ENCODE measurements around the gene PPIA. TPM values are rescaled to one million over a fixed set of nuclear protein-coding genes. Genes with fewer than 3 reads are reported as not detected.

PPIA gene
- total RNA-seq, 1 experiment from 2014 or later = 3,599 TPM

DNA sequence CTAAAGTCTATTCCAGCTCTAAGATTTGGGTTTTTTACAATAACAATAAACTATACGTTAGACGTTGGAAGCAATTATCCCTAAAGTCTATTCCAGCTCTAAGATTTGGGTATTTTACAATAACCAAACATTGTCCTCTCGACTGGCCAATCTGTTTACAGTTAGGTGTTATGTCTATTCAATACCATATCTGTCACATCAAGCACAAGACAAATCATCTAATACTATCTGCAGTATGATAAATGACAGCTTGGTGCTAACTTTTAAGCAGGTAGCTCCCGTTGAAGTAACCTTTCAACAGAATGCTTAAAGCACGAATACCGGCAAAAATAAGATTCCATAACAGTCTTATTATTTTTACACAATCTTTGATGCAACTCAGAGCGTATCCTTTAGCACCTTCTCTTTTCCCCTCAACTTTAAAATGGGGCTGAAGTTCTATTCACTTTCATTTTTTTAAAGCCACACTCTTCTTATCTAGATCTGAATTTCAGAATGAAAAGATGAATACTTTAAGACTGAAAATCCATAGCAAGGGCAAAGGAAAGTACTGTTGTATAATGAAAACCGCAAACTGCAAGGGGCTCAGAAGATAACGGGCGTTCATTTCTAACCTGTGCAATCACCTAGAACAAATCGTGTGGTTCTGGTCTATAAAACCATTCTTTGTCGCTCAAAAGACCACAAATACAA is 50.5 kb downstream of the PPIA start:
- intact Hi-C loops (cut with micrococcal nuclease; ENCODE audit: unreplicated experiment) = loop anchor here (5.0 to 10.0 kb wide), 2 partner anchors 100 to 172 kb away; partner anchors contain the start of gene ZMIZ2
- peak overlapping the region; percentile 96 for H3K4me2 ChIP-seq
- H3K27ac ChIP-seq = peak overlapping the region; percentile 51
- H3K9me3 ChIP-seq (ENCODE audit: insufficient read depth, low read depth) = no peaks in the 10 kb centered on the region
- H3K79me2 ChIP-seq (ENCODE audit: low read depth) = peaks cover 64% of the 10 kb centered on the region
- H3K9me2 ChIP-seq (ENCODE audit: insufficient read depth) = no peaks in the 10 kb centered on the region
- TF ChIP-seq EZH2 (IDR thresholded peaks at IDR 0.05; ENCODE audit: low read depth) = no peak
- TF ChIP-seq, protein P1, sequence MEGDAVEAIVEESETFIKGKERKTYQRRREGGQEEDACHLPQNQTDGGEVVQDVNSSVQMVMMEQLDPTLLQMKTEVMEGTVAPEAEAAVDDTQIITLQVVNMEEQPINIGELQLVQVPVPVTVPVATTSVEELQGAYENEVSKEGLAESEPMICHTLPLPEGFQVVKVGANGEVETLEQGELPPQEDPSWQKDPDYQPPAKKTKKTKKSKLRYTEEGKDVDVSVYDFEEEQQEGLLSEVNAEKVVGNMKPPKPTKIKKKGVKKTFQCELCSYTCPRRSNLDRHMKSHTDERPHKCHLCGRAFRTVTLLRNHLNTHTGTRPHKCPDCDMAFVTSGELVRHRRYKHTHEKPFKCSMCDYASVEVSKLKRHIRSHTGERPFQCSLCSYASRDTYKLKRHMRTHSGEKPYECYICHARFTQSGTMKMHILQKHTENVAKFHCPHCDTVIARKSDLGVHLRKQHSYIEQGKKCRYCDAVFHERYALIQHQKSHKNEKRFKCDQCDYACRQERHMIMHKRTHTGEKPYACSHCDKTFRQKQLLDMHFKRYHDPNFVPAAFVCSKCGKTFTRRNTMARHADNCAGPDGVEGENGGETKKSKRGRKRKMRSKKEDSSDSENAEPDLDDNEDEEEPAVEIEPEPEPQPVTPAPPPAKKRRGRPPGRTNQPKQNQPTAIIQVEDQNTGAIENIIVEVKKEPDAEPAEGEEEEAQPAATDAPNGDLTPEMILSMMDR (conservative IDR thresholded peaks at IDR 0.05) = no peak
- H3K36me3 ChIP-seq (ENCODE audit: low read depth) = peaks cover 13% of the 10 kb centered on the region
- peaks cover 34% of the 10 kb centered on the region for H3F3A ChIP-seq (ENCODE audit: insufficient read depth, low read depth)
- H2AFZ ChIP-seq = peak overlapping the region; percentile 79
- no peak for DNase-seq
- peaks cover 38% of the 10 kb centered on the region for H4K20me1 ChIP-seq (ENCODE audit: insufficient read depth)
- H3K4me3 ChIP-seq = peak overlapping the region; percentile 69
- BruUV-seq (replicated peaks) = no TSS peak
- no peaks in the 10 kb centered on the region for H3K27me3 ChIP-seq (ENCODE audit: insufficient read depth, low read depth)
- POLR2A ChIA-PET (ENCODE audit: unreplicated experiment) = interaction anchor here (0.6 kb wide), 3 partner anchors 139 to 266 kb away, joined by 3 to 10 read pairs (median 3); no protein-coding TSS in a partner anchor
- CTCF ChIA-PET = interaction anchor here (0.7 to 1.2 kb wide), 4 partner anchors 86 to 369 kb away, joined by 3 to 4 read pairs (median 3); partner anchors contain the start of gene DDX56
- H3K4me1 ChIP-seq (replicated peaks; ENCODE audit: insufficient read depth) = peaks cover 27% of the 10 kb centered on the region

DNA sequence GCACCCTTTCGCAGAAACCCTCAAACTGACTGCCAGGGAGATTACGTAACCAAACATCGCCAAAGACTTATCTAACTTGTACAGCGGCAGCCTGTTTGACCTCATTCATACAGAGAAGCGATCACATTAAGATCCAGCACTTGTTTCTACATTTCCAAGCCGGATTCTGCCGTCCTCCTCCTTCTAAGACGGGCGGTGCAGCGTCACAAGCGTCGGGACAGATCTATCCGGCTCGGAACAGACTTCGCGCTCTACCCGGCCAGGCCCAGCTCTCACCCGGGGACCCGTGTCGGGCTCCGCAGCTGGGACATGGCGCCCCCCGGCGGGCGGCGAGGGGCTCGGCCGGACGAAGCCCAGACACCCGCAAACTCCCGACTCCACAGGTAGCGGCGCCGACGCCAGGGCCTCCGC is 51.0 kb downstream of the PPIA start:
- Histone ChIP-seq H3K36me3 (ENCODE audit: low read depth) (peaks cover 8% of the 10 kb centered on the region), H3K9me2 (ENCODE audit: insufficient read depth) (no peaks in the 10 kb centered on the region), H2AFZ (peak overlapping the region; percentile 79), H3F3A (ENCODE audit: insufficient read depth, low read depth) (peaks cover 34% of the 10 kb centered on the region), H4K20me1 (ENCODE audit: insufficient read depth) (peaks cover 38% of the 10 kb centered on the region), H3K4me3 (peak overlapping the region; percentile 69), H3K4me1 (replicated peaks; ENCODE audit: insufficient read depth) (peaks cover 27% of the 10 kb centered on the region), H3K4me2 (peak overlapping the region; percentile 96), H3K9me3 (ENCODE audit: insufficient read depth, low read depth) (no peaks in the 10 kb centered on the region), H3K79me2 (ENCODE audit: low read depth) (peaks cover 58% of the 10 kb centered on the region), H3K27ac (peak overlapping the region; percentile 51), H3K27me3 (ENCODE audit: insufficient read depth, low read depth) (no peaks in the 10 kb centered on the region)
- intact Hi-C loops (cut with micrococcal nuclease; ENCODE audit: unreplicated experiment) = loop anchor here (5.0 to 10.0 kb wide), 2 partner anchors 100 to 173 kb away; partner anchors contain the start of gene ZMIZ2
- peak; percentile 76 to 94 for DNase-seq
- TF ChIP-seq, protein P1 (conservative IDR thresholded peaks at IDR 0.05) = peak; percentile 96
- no peak for TF ChIP-seq EZH2 (IDR thresholded peaks at IDR 0.05; ENCODE audit: low read depth)
- ChIA-PET POLR2A (ENCODE audit: unreplicated experiment) (interaction anchor here (0.6 to 0.9 kb wide), 9 partner anchors 34 to 358 kb away, joined by 3 to 14 read pairs (median 4); partner anchors contain the start of gene DDX56), CTCF (interaction anchor here (1.2 kb wide), 1 partner anchor 274 kb away, joined by 4 read pairs; the partner anchor contains the start of gene DDX56)
- TSS peak; percentile 48 for BruUV-seq (replicated peaks)

DNA sequence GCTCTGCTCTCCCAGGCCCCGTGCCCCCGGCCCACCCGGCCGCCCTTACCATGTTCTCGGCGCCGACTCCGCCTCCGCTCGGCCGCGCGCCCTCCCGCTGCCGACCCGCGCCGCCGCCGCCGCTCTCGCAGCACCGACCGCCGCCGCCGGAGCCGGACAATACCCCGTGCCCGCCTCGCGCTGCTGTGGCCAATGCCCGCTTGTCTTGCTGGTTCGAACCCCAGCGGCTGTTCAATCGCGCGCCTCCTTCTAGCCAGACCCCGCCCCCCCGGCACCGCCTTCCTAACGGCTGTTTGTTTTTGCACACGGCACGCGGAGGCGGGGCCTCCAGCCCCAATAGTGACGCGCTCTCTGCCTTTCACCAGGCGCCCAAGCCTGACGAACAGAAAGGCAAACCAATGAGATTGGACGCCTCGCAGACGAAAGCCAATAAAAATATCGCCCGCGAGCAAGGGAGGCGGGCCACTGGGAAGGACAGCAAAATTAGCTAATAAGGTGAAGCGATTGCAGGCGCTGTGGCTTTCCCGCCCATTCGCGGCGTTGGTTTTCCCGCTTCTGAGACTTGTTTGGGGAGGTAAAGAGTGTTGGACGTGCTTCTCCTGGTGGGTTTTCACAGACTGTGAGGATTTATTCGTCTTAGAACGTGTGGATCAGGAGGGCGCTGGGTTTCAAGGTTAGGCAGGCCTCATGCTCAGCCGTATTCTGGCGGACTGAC is 51.6 kb downstream of the PPIA start, which contains the start of gene H2AZ2:
Gene H2AZ2 (minus strand): TSS at position 168 of the 715 bp plus-strand sequence. CDS start 116 bp downstream, at position 52.
- Histone ChIP-seq H4K20me1 (ENCODE audit: insufficient read depth) (peaks cover 38% of the 10 kb centered on the region), H3K36me3 (ENCODE audit: low read depth) (peaks cover 5% of the 10 kb centered on the region; the same call in 1 of the 2 replicates), H3K4me3 (peak within 1 kb of the TSS; percentile 69), H3K27me3 (ENCODE audit: insufficient read depth, low read depth) (no peaks in the 10 kb centered on the region), H3K27ac (peak within 1 kb of the TSS; percentile 72), H3F3A (ENCODE audit: insufficient read depth, low read depth) (peaks cover 34% of the 10 kb centered on the region), H3K9me2 (ENCODE audit: insufficient read depth) (no peaks in the 10 kb centered on the region), H3K4me1 (replicated peaks; ENCODE audit: insufficient read depth) (peaks cover 27% of the 10 kb centered on the region), H2AFZ (peak within 1 kb of the TSS; percentile 97), H3K4me2 (peak within 1 kb of the TSS; percentile 96), H3K9me3 (ENCODE audit: insufficient read depth, low read depth) (no peaks in the 10 kb centered on the region), H3K79me2 (ENCODE audit: low read depth) (peaks cover 52% of the 10 kb centered on the region)
- BruUV-seq (replicated peaks) = no TSS peak
- TF ChIP-seq, protein P1 (conservative IDR thresholded peaks at IDR 0.05) = no peak
- no peak for TF ChIP-seq EZH2 (IDR thresholded peaks at IDR 0.05; ENCODE audit: low read depth)
- ChIA-PET CTCF (interaction anchor here (0.6 to 1.2 kb wide), 2 partner anchors 215 to 274 kb away, joined by 3 to 4 read pairs; partner anchors contain the start of gene DDX56), POLR2A (ENCODE audit: unreplicated experiment) (interaction anchor here (0.6 to 0.9 kb wide), 17 partner anchors 21 to 1035 kb away, joined by 3 to 14 read pairs (median 4); partner anchors contain the start of gene DDX56)
- intact Hi-C loops (cut with micrococcal nuclease; ENCODE audit: unreplicated experiment) = loop anchor here (1.0 to 10.0 kb wide), 11 partner anchors 51 to 358 kb away; partner anchors contain the start of genes CCM2, NUDCD3, TBRG4 and TMED4
- peak; percentile 100 for DNase-seq

Measured in PC-9 (cell line).